Stimulated activated CD8-positive, alpha-beta memory T cell treated with anti-CD3 and anti-CD28 coated beads, Interleukin-2, amount 100 ng/mL, for 1 hour (primary cell): Measurements from ENCODE around the gene PBRM1.
"Not testable (repeated sequence)": the region's sequence is repeated elsewhere in the genome, so short reads cannot be mapped to it uniquely, and the experiment has no call there.

Source experiments
- DNase-seq, 2 donors: peaks; one replicate each; pipeline ENCODE4 v3.0.0-alpha.2; 2020; ENCODE audit warnings: low read depth in 2 of 2

Gene PBRM1

GRCh38 chr3:52536369-52537164 lies 149.1 kb downstream of the PBRM1 start, which contains the start of gene UQCC5:
Gene UQCC5, plus strand, starts transcription at chr3:52536605. Its CDS starts 151 bp downstream, at chr3:52536756.
- peak; percentile 92 to 93 for DNase-seq

DNA sequence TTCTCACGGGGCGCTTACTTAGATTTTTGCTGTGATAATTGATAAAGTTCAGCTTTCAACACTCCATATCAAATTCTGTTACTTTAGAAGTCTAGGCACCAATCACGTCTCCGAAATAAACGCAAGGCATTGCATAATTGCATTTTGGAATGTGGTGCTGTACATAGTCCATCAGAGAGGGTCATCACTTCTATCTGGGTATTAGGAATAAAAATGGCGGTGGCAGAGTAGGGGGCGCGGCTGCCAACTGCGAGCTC lies 149.7 kb downstream of the PBRM1 start:
- no peak for DNase-seq

DNA sequence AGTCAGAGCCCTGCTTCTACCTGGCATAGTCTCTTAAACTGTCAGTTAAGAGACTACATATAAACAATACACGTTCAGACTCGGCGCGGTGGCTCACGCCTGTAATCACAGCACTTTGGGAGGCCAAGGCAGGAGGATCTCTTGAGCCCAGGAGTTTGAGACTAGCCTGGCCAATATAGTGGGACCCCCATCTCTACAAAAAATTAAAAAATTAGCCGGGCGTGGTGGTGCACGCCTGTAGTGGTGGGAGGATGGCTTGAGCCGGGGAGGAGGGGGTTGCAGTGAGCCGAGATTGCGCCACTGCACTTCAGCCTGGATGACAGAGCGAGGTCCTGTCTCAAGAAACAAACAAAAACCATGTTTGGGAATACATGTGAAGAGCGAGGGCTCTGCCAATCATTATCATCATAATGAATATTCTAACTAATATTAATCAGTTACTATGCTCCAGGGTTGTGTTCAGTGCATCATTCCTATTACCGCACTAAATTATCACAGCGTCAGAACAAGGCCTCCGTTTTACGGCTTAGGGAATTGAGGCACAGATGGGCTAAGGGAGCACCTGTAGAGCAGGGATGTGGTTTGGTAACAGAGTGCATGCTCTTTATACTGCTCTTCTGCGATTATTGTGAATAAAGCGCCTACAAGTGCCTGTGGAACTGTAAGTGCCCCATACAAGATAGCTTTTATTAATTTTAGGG lies 150.2 kb downstream of the PBRM1 start:
- no peak for DNase-seq

- no peak for DNase-seq
These were observed 151.2 kb downstream of the PBRM1 start for GRCh38 chr3:52534281-52535183.

DNA sequence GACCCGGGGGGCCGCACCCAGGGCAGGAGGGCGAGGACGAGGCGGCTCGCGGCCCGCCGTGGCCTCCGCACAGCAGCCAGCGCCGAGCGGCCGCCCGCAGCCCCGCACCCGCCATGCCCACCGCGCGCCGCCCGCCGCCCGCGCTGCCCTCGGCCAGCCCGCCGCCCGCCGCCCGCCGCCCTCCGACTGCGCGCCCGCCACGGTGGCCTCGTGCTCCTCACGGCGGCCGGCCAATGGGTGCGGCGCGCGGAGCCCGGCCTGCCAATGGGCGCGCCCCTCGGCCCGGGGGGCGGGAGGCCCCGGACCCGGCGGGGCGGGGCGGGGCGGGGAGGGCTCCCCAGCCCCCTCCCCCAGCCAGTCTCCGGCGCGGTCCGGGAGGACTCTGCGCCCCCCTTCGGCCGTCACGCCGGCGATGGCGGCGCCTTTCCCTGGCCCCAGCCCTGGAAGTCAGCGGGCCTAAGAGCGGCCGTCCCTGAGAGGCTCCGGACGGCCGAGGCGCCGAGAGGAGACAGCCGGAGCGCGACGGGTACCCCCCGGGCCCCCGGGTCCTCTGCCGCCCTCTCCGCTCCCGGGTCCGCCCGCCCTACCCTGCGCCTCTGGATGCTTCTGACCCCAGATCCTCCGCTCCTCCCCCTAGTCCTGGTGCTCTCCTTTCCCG lies 152.0 kb downstream of the PBRM1 start, which contains the start of gene NT5DC2:
Gene NT5DC2, minus strand, starts transcription at position 235 of the 658 bp plus-strand sequence. Its CDS starts 120 bp downstream, at position 115.
- peak; percentile 28 to 38 for DNase-seq

DNA sequence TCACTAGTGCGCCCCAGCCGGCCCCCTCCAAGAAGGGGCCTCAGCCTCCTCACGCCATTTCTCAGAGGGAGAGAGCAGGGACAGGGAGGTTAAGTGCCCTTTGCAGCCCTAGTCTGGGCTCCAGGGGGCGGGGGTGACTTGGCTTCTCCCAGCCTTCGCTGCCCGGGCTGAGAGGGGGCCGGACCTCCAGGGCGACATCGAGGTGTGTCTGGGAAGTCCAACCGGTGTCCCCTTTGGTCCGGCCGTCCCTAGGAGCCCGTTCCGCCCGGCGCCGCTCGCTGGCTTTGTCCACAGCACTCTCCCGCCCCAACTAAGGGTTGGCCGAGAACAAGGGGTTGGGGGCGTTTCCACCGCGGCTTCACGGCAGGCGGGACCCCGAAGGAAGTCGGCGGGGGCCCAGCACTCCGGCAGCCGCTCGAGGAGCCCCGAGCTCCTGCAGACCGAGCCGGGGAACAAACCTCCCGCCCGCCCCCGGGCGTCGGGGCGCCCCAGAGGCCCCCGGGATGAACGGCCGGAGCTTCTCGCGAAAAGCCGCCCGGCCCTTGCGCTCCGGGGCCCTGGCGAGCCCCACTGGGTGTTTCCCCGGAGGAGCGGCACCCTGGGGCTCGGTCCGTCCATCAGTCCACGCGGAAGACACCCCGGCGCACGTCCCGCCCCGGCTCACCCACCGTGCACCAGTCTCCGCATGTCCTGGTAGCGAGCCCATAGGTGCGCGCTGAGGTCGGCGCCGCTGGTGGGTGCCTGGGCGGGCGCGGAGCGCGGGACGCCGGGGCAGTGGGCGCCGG lies 152.7 kb downstream of the PBRM1 start:
- DNase-seq = no peak

GRCh38 chr3:52532517-52532837 lies 153.2 kb downstream of the PBRM1 start:
- no peak for DNase-seq

- no peak for DNase-seq
These were observed 153.7 kb downstream of the PBRM1 start for GRCh38 chr3:52531860-52532516.

GRCh38 chr3:52530918-52531826 lies 154.5 kb downstream of the PBRM1 start:
- no peak for DNase-seq

DNA sequence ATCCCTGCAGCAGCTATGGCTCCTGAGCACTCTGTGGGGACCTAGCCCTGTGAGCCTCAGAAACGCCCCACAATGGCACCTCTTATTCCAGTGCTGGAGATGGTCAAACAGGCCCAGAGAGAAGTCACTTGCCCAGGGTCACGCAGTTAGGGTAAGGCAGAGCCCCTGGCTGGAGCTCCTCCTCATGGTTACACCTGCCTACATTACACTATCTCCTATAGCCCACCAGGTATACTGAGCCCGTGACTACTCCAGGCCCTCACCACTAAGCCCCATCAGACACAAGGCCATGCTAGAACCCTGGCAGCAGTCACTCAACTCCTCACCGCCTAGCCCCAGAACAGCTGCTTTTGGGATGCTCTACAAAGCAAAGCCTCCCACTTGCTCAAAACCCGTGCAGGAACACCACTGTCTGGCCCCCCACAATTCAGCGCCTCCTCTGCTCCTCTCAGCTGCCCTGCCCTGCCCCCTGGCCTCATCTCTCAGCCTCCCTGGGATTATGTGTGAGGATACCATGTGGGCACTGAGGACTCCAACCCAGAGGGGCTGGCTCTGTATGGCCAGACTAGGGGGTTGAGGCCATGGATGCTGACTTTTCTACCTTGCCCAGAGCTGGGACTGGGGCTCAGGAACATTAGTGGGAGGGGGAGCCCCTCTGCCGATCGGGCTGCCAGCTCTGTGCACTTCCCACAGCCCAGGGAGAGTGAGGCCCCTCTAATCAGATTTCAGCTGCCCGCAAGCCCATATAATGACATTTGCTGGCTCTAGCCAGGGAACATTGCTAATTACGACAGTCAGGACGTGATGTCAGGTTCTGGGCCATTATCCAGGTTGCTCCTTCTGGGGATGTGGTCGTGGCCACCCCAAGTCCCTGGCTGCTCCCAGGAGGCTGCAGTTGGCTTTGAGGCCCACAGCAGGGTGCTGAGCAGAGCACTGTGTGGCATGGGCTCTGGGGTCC lies 156.1 kb downstream of the PBRM1 start:
- DNase-seq = no peak

DNA sequence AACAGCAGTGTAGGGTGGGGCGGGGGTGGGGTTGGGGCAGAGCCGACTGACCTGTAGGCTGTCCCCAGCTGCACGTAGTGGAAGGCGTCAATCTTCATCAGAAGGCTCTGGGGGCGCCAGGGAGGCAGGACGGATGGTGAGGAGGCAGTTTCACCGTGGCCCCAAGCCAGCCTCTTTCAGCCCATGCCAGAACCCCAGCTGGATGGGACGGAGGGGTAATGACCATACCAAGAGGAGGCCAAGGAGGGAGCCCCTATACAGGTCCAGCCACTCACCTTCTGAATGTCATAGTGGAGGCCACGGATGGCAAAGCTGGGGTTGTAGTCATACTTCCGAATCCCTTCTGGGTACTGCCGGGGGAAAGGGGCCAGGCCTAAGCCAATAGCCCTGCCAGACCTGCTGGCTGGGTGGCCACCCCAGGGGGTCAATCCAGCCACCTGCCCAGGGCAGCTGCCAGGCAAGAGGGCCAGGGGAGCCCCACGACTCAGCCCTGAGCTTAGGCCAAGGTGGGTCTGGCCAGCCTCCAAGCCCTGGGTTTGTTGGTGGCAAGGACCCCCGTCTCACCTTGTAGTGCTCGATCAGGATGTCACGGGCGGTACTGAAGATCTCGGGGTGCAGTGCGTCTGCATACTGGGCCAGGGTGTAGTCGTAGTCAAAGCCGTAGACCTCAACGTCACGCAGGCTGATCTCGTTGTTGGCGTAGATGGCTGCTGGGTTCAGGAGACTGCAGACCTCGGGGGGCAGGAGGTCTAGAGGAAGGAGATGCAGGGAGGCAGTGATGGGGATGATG lies 156.9 kb downstream of the PBRM1 start:
- DNase-seq = no peak

DNA sequence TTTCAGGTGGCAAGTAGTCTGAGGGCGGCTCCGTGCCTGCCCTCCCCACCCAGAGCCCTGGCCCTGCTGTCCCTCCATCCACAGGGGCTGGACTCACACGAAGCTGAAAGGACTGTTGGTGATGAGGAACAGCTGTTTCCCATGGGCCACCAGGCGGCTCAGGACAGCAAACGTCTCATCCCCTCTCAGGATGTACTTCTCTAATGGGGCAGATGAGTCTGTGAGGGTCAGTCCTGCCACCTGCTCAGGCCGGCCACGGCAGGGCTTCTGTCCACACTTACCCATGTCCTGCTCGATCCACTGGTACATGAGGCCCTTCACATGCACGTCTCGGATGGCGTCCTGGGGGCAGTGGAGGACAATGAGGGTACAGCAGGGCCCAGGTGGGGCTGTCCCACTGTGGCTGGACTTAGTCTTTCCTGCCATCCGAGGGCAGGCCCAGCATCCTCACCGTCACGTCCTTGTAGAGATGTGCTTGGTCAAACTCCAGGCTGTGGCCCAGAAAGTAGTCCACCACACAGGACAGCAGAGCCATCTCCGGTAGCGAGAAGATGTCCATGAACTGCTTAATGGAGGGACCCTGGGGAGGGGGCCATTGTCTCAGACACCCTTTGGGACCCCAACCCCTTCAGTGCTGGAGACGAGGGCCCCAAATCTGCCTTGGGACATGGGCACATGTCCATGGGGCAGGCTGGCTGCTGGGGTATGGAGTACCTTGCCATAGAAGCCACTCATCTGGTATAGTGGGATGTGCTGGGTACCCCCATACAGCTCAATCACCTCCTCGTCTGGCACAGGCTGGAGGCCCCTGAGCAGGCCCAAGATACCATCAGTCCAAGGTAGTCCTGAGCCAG lies 157.8 kb downstream of the PBRM1 start:
- DNase-seq = no peak

- DNase-seq = no peak
These were observed 158.5 kb downstream of the PBRM1 start for GRCh38 chr3:52527039-52527731.

DNA sequence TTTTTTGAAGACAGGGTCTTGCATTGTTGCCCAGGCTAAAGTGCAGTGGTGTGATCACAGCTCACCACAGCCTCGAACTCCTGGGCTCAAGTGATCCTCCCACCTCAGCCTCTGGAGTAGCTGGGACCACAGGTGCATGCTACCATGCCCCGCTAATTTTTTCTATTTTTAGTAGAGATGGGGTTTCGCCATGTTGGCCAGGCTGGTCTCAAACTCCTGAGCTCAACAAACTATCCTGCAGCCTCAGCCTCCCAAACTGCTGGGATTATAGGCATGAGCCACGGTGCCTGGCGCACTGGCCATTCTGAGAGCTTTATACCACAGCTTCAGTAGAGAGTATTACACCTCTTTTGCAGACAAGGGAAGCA lies 159.1 kb downstream of the PBRM1 start:
- DNase-seq = not testable (repeated sequence)

GRCh38 chr3:52525680-52526561 lies 159.8 kb downstream of the PBRM1 start:
- no peak for DNase-seq
